ENCODE data around the gene NFIA. TPM values are rescaled to one million over a fixed set of nuclear protein-coding genes. Genes with fewer than 3 reads are reported as not detected.

The NFIA gene
- total and polyA plus RNA-seq, 10 of the 15 experiments (the other 5 are each of a cell fraction or from before 2014, with no cell fraction given) = 0.10 to 0.16 TPM; not detected in 8

DNA sequence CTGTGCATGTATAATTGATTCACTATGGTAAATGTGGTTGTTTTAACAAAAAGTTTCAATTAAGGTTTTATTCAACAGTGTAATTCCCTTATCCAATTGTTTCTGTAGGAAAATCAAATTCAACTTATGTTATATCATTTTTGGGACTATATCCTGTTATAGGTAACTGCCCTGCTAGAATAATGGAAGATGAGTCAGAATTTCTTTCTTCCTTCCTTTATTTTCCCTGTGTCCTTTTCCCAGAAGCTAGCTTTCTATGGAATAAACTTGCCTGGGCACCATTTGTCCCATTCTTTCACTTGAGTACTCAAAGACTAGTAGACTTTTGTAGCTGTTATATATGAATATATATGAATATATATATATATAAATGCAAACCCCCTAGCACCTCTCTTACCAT lies 341.3 kb downstream of the NFIA start (continued):
- TF ChIP-seq USF1 (IDR thresholded peaks at IDR 0.05; ENCODE audit: borderline replicate concordance, extremely low read length, insufficient read depth, low read depth, low read length) (no peak), IRF4 (IDR thresholded peaks at IDR 0.05; ENCODE audit: low read depth, low read length) (no peak)

DNA sequence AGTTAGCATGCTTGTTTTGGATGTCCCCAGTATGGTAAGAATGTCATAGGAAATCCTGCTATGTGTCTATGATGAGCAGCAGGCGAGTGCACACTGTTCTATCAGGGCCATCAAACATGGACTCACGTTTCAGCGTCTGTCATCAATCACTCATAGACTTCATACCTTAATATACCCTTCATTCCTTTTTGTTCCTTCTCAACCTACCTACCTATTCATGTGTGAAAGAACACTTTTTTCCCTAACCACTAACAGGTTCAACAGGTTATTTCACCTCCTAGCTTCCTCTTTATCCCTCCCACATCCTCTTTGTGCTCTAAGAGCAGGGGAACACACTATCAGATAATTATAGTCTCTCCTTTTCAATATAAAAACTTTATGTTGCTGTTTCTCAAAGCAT lies 342.0 kb downstream of the NFIA start:
- intact Hi-C loops (cut with micrococcal nuclease; ENCODE audit: unreplicated experiment) = no loop called here

DNA sequence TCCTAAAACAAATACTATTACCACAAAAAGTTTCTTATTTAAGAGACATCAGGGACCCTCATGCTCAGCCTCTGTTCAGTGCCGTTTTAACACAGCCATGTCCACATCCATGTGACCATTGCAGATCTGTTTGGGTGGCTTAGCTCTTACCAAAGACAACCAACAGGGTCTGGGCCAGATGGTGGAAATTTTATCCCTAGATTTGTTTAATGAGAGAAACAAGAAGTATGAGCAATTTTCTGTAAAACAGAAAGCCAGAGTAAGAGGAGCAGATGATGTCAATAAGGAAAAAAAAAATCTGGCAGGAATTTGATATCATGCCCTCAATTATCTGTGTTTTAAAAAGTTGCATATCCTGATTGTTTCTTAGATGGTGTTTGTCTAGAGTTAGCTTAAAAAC lies 342.7 kb downstream of the NFIA start:
- Histone ChIP-seq H3K4me2 (ENCODE audit: control insufficient read depth, insufficient read depth) (no peak overlapping the region), H2AFZ (ENCODE audit: control insufficient read depth, low read depth, low read length) (no peak overlapping the region), H3K27ac (ENCODE audit: control insufficient read depth, insufficient read depth) (no peak overlapping the region), H3K36me3 (ENCODE audit: control insufficient read depth in 2 of 2, insufficient read depth in 2 of 2, low read length in 1 of 2) (no peaks in the 10 kb centered on the region), H3K4me3 (no peak overlapping the region), H3K4me1 (ENCODE audit: control insufficient read depth, insufficient read depth, low read length) (no peaks in the 10 kb centered on the region), H4K20me1 (ENCODE audit: control insufficient read depth, insufficient read depth) (no peaks in the 10 kb centered on the region), H3K9ac (ENCODE audit: control insufficient read depth, insufficient read depth, low read length) (no peak overlapping the region), H3K9me3 (replicated peaks; ENCODE audit: control insufficient read depth, insufficient read depth, low read length) (no peaks in the 10 kb centered on the region), H3K27me3 (replicated peaks in 1 of 2; ENCODE audit: control insufficient read depth in 2 of 2, insufficient read depth in 2 of 2, low read length in 1 of 2) (peaks cover 0 to 2% of the 10 kb centered on the region in 2 experiments; a peak in 1 of 4 replicates), H3K79me2 (ENCODE audit: control insufficient read depth, insufficient read depth, low read length) (no peaks in the 10 kb centered on the region)
- DNase-seq (ENCODE audit: low read depth, low spot score) (no peak), ATAC-seq (no peak), FAIRE-seq (no peak)
- CTCF ChIA-PET = no interaction called here
- in situ Hi-C loops (cut with MboI) (no loop called here), intact Hi-C loops (cut with micrococcal nuclease; ENCODE audit: unreplicated experiment) (no loop called here)
- no TSS peak for BruUV-seq (replicated peaks)
- SMC1A ChIA-PET (ENCODE audit: uncharacterized antibody, unreplicated experiment) = interaction anchor here (0.8 to 2.9 kb wide), 2 partner anchors 12 to 176 kb away, joined by 3 to 8 read pairs; no protein-coding TSS in a partner anchor
- RAD21 ChIA-PET (ENCODE audit: unreplicated experiment) = no interaction called here
- POLR2A ChIA-PET = interaction anchor here (0.6 kb wide), 1 partner anchor 37 kb away, joined by 6 read pairs; no protein-coding TSS in a partner anchor
- WGBS (ENCODE audit: insufficient coverage, insufficient replicate concordance, low lambda C conversion rate, missing lambda C conversion rate) = 0% methylated on average over 1 of the region's 1 CpG
- TF ChIP-seq RELB (IDR thresholded peaks at IDR 0.05; ENCODE audit: low read depth) (no peak), TARDBP (IDR thresholded peaks at IDR 0.05; ENCODE audit: borderline replicate concordance) (no peak), IKZF1 (conservative IDR thresholded peaks at IDR 0.05) (no peak), ATF3 (IDR thresholded peaks at IDR 0.05; ENCODE audit: borderline replicate concordance, extremely low read depth, low read depth, low read length) (no peak), MXI1 (IDR thresholded peaks at IDR 0.05; ENCODE audit: low read depth, low read length) (no peak)
- TF ChIP-seq, protein P1, sequence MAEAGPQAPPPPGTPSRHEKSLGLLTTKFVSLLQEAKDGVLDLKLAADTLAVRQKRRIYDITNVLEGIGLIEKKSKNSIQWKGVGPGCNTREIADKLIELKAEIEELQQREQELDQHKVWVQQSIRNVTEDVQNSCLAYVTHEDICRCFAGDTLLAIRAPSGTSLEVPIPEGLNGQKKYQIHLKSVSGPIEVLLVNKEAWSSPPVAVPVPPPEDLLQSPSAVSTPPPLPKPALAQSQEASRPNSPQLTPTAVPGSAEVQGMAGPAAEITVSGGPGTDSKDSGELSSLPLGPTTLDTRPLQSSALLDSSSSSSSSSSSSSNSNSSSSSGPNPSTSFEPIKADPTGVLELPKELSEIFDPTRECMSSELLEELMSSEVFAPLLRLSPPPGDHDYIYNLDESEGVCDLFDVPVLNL (IDR thresholded peaks at IDR 0.05; ENCODE audit: low read depth, low read length) = no peak

More for the DNA sequence above, 342.0 kb downstream of the NFIA start:
- H3K36me3 ChIP-seq (ENCODE audit: control insufficient read depth in 2 of 2, insufficient read depth in 2 of 2, low read length in 1 of 2) = no peaks in the 10 kb centered on the region
- ChIA-PET RAD21 (ENCODE audit: unreplicated experiment) (no interaction called here), SMC1A (ENCODE audit: uncharacterized antibody, unreplicated experiment) (interaction anchor here (0.7 to 0.8 kb wide), 2 partner anchors 9 to 177 kb away, joined by 3 read pairs; no protein-coding TSS in a partner anchor), POLR2A (interaction anchor here (0.6 kb wide), 1 partner anchor 38 kb away, joined by 6 read pairs; no protein-coding TSS in a partner anchor), CTCF (no interaction called here)
- H3K4me3 ChIP-seq = no peak overlapping the region
- H3K27me3 ChIP-seq (replicated peaks in 1 of 2; ENCODE audit: control insufficient read depth in 2 of 2, insufficient read depth in 2 of 2, low read length in 1 of 2) = peaks cover 0 to 2% of the 10 kb centered on the region in 2 experiments; a peak in 1 of 4 replicates
- no peak overlapping the region for H2AFZ ChIP-seq (ENCODE audit: control insufficient read depth, low read depth, low read length)
- TF ChIP-seq BHLHE40 (IDR thresholded peaks at IDR 0.05; ENCODE audit: borderline replicate concordance in 1 of 2, low read depth in 2 of 2, low read length in 1 of 2) = peak in 1 of 2 experiments; percentile 20; a peak in 1 of 4 replicates
- no peak for TF ChIP-seq ZBED1 (IDR thresholded peaks at IDR 0.05; ENCODE audit: borderline replicate concordance)
- no peak overlapping the region for H3K4me2 ChIP-seq (ENCODE audit: control insufficient read depth, insufficient read depth)
- no peak overlapping the region for H3K9ac ChIP-seq (ENCODE audit: control insufficient read depth, insufficient read depth, low read length)
- H3K27ac ChIP-seq (ENCODE audit: control insufficient read depth, insufficient read depth) = no peak overlapping the region
- BruUV-seq (replicated peaks) = no TSS peak
- H4K20me1 ChIP-seq (ENCODE audit: control insufficient read depth, insufficient read depth) = no peaks in the 10 kb centered on the region
- FAIRE-seq (no peak), ATAC-seq (no peak), DNase-seq (ENCODE audit: low read depth, low spot score) (no peak)
- no peaks in the 10 kb centered on the region for H3K4me1 ChIP-seq (ENCODE audit: control insufficient read depth, insufficient read depth, low read length)
- 31% methylated on average over 3 of the region's 3 CpGs for WGBS (ENCODE audit: insufficient coverage, insufficient replicate concordance, low lambda C conversion rate, missing lambda C conversion rate)
- no peaks in the 10 kb centered on the region for H3K9me3 ChIP-seq (replicated peaks; ENCODE audit: control insufficient read depth, insufficient read depth, low read length)
- no peaks in the 10 kb centered on the region for H3K79me2 ChIP-seq (ENCODE audit: control insufficient read depth, insufficient read depth, low read length)
- in situ Hi-C loops (cut with MboI) = no loop called here

Measured in GM12878 (cell line).